ENCODE measurements around the gene CAPN12. TPM values are rescaled to one million over a fixed set of nuclear protein-coding genes. Genes with fewer than 3 reads are reported as not detected.
A peak's percentile ranks its signal among the peaks of the same experiment; 100 is the strongest.

The CAPN12 gene
- total and polyA plus RNA-seq, 2 of the 8 experiments (the other 6 are each of a cell fraction or from before 2014, with no cell fraction given) = 8.8 to 20.0 TPM

DNA sequence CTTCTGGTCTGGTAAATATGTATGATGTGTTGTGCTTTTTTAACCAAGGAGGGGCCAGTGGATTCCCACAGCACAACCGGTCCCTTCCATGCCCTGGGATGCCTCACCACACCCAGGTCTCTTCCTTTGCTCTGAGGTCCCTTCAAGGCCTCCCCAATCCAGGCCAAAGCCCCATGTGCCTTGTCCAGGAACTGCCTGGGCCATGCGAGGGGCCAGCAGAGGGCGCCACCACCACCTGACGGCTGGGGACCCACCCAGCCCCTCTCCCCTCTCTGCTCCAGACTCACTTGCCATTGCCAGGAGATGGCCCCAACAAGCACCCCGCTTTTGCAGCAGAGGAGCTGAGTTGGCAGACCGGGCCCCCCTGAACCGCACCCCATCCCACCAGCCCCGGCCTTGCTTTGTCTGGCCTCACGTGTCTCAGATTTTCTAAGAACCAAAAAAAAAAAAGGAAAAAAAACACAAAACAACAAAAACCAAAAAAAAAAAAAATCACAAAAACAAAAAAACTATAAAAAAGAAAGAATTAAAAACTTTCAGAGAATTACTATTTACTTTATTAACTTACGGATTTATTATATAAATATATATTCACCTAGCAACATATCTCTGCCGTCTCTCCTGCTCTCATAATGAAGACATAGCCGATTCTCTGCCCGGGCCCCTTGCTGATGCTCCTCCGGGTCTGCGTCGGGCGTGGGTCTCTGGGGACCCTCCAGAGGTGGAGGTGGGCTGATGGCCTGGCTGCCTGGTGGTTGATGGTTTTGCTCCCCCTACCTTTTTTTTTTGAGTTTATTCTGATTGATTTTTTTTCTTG, 14.4 kb downstream of the CAPN12 start:
- Histone ChIP-seq H2BK120ac (replicated peaks; ENCODE audit: low read depth, low read length) (no peak overlapping the region), H3K56ac (replicated peaks; ENCODE audit: insufficient read length, low read depth, low read length) (no peak overlapping the region), H4K20me1 (replicated peaks in 1 of 2; ENCODE audit: control insufficient read depth in 1 of 2, insufficient read depth in 2 of 2, low read length in 2 of 2) (peaks cover 11 to 14% of the 10 kb centered on the region in 2 experiments), H2BK15ac (ENCODE audit: low read length) (no peak overlapping the region), H3K79me1 (ENCODE audit: low read depth, low read length) (peaks cover 2% of the 10 kb centered on the region), H2BK12ac (ENCODE audit: low read depth, low read length) (no peak overlapping the region), H3K18ac (ENCODE audit: extremely low read depth, low read length) (no peak overlapping the region), H3K4ac (replicated peaks; ENCODE audit: insufficient read length, low read depth, low read length) (no peak overlapping the region), H2AK5ac (ENCODE audit: low read depth, low read length) (no peak overlapping the region), H4K5ac (ENCODE audit: insufficient read length, low read depth, low read length) (no peak overlapping the region), H4K91ac (replicated peaks; ENCODE audit: insufficient read length, low read length) (no peak overlapping the region), H3K27ac (ENCODE audit: low read depth, low read length) (no peak overlapping the region), H3K4me3 (ENCODE audit: extremely low read depth in 1 of 4, insufficient read depth in 2 of 4, low read depth in 3 of 4, low read length in 4 of 4) (no peak overlapping the region), H4K8ac (ENCODE audit: extremely low read depth, insufficient read depth, low read length) (no peak overlapping the region), H3K14ac (ENCODE audit: insufficient read length) (no peak overlapping the region), H3K23ac (ENCODE audit: insufficient read length) (no peak overlapping the region), H3K79me2 (ENCODE audit: control insufficient read depth in 1 of 2, insufficient read depth in 2 of 2, low read length in 2 of 2) (no peaks in the 10 kb centered on the region), H3K9ac (replicated peaks in 1 of 4; ENCODE audit: extremely low read depth in 1 of 4, low read depth in 3 of 4, low read length in 3 of 4) (no peak overlapping the region), H3K9me3 (ENCODE audit: insufficient read depth in 2 of 2, low read depth in 1 of 2, low read length in 1 of 2) (no peaks in the 10 kb centered on the region), H2BK20ac (ENCODE audit: low read length) (no peak overlapping the region), H2BK5ac (ENCODE audit: low read depth, low read length) (no peak overlapping the region), H3K36me3 (ENCODE audit: control insufficient read depth in 2 of 4, insufficient read depth in 4 of 4, low read length in 3 of 4) (peaks cover 16 to 52% (median 36%) of the 10 kb centered on the region in 4 experiments; a peak in 7 of 8 replicates), H3K4me1 (replicated peaks in 1 of 4; ENCODE audit: control insufficient read depth in 3 of 4, insufficient read depth in 4 of 4, low read length in 3 of 4) (peaks cover 0 to 10% (median 6%) of the 10 kb centered on the region in 4 experiments; a peak in 6 of 7 replicates), H2AFZ (ENCODE audit: low read length) (no peak overlapping the region), H3K23me2 (ENCODE audit: low read depth, low read length) (no peaks in the 10 kb centered on the region; the same call in 1 of the 2 replicates), H3K27me3 (replicated peaks in 1 of 4; ENCODE audit: control insufficient read depth in 3 of 4, extremely low read depth in 1 of 4, insufficient read depth in 3 of 4, low read length in 3 of 4) (no peaks in the 10 kb centered on the region), H3K4me2 (ENCODE audit: insufficient read depth in 1 of 2, low read depth in 2 of 2, low read length in 2 of 2) (no peak overlapping the region)
- 100% methylated on average over 8 of the region's 17 CpGs; no CpG with 5 or more reads in 1 of the 2 experiments for WGBS, 2 experiments (ENCODE audit: extremely low coverage in 1 of 2, insufficient coverage in 1 of 2, insufficient read length in 1 of 2, insufficient replicate concordance in 2 of 2, low coverage in 1 of 2, low lambda C conversion rate in 2 of 2, missing lambda C conversion rate in 1 of 2)
- FAIRE-seq (peak; percentile 88), DNase-seq (ENCODE audit: low read depth in 1 of 2, low spot score in 2 of 2) (peak; percentile 54 to 97)
- POLR2A ChIA-PET (ENCODE audit: partially characterized antibody) = interaction anchor here (1.0 to 1.2 kb wide), 3 partner anchors 95 to 123 kb away, joined by 3 to 5 read pairs (median 3); no protein-coding TSS in a partner anchor
- CTCF ChIA-PET (ENCODE audit: partially characterized antibody) = interaction anchor here (0.9 to 1.5 kb wide), 5 partner anchors 10 to 158 kb away, joined by 3 read pairs; no protein-coding TSS in a partner anchor
- TF ChIP-seq CHD1 (IDR thresholded peaks at IDR 0.05; ENCODE audit: low read depth, low read length) (no peak), NRF1 (IDR thresholded peaks at IDR 0.05; ENCODE audit: low read depth, low read length) (no peak), EP300 (IDR thresholded peaks at IDR 0.05; ENCODE audit: borderline replicate concordance in 1 of 2, low read depth in 2 of 2, low read length in 2 of 2) (no peak), TEAD4 (IDR thresholded peaks at IDR 0.05; ENCODE audit: low read depth, low read length) (no peak), BACH1 (IDR thresholded peaks at IDR 0.05; ENCODE audit: low read length) (no peak), SUZ12 (IDR thresholded peaks at IDR 0.05; ENCODE audit: low read length) (no peak), SP4 (IDR thresholded peaks at IDR 0.05; ENCODE audit: low read length) (no peak), POU5F1 (IDR thresholded peaks at IDR 0.05; ENCODE audit: low read depth, low read length) (no peak), ZNF274 (IDR thresholded peaks at IDR 0.05; ENCODE audit: borderline replicate concordance, extremely low read depth, low read length) (no peak), TCF12 (IDR thresholded peaks at IDR 0.05; ENCODE audit: low read depth, low read length) (no peak), KDM1A (IDR thresholded peaks at IDR 0.05; ENCODE audit: borderline replicate concordance, low read length) (no peak), E2F6 (IDR thresholded peaks at IDR 0.05) (0 out of 2 replicates have a peak, but pooled peaks have one; percentile 30)
